GM19397 (cell line): Measurements from ENCODE around the gene ALKBH3.

Experiments
- ATAC-seq: cut with Tn5 transposase; IDR thresholded peaks from one replicate; pipeline ENCODE4 v1.9.1; 2021; ENCODE audit warnings: mild to moderate bottlenecking, moderate library complexity; ENCODE audit not compliant: unreplicated experiment

ALKBH3 gene

GRCh38 chr11:43921561-43922294, 41.1 kb downstream of the ALKBH3 start:
- no peak for ATAC-seq

GRCh38 chr11:43922295-43922648, 41.6 kb downstream of the ALKBH3 start:
- no peak for ATAC-seq

- no peak for ATAC-seq
Measured at GRCh38 chr11:43922744-43923405, 42.2 kb downstream of the ALKBH3 start.

GRCh38 chr11:43923406-43924111, 42.9 kb downstream of the ALKBH3 start:
- no peak for ATAC-seq

- no peak for ATAC-seq
Measured at GRCh38 chr11:43924112-43924855, 43.7 kb downstream of the ALKBH3 start.

GRCh38 chr11:43925063-43925931, 44.7 kb downstream of the ALKBH3 start:
- ATAC-seq, result no peak

GRCh38 chr11:43925932-43926505, 45.4 kb downstream of the ALKBH3 start:
- no peak for ATAC-seq

GRCh38 chr11:43927070-43927469, 46.4 kb downstream of the ALKBH3 start:
- ATAC-seq, result no peak

GRCh38 chr11:43927925-43928707, 47.5 kb downstream of the ALKBH3 start:
- no peak for ATAC-seq

GRCh38 chr11:43928721-43929120, 48.1 kb downstream of the ALKBH3 start:
- no peak for ATAC-seq

- no peak for ATAC-seq
Measured at GRCh38 chr11:43930868-43931716, 50.5 kb downstream of the ALKBH3 start.

GRCh38 chr11:43931717-43932039, 51.0 kb downstream of the ALKBH3 start:
- ATAC-seq, result no peak

- no peak for ATAC-seq
Measured at GRCh38 chr11:43933226-43933607, 52.6 kb downstream of the ALKBH3 start.

- ATAC-seq, result no peak
Measured at GRCh38 chr11:43933608-43934551, 53.2 kb downstream of the ALKBH3 start.

- no peak for ATAC-seq
Measured at GRCh38 chr11:43934601-43935423, 54.2 kb downstream of the ALKBH3 start.

GRCh38 chr11:43935424-43935979, 54.9 kb downstream of the ALKBH3 start:
- no peak for ATAC-seq
